Nephron (organoid): ENCODE data around the gene RBPMS2.

ENCODE experiments used
- H3K27ac Mint-ChIP-seq, 3 experiments: 2 replicates each; pipeline ENCODE4 v1.8.0; 2020; ENCODE audit warnings: mixed read lengths in 3 of 3, mild to moderate bottlenecking in 2 of 3, moderate library complexity in 1 of 3
- H3K27me3 Mint-ChIP-seq: 2 replicates; pipeline ENCODE4 v1.8.0; 2021; ENCODE audit warnings: low read depth, mild to moderate bottlenecking, moderate library complexity, mixed read lengths
- H3K36me3 Mint-ChIP-seq: 2 replicates; pipeline ENCODE4 v1.8.0; 2020; ENCODE audit warnings: low read depth, mixed read lengths
- H3K4me1 Mint-ChIP-seq: 2 replicates; pipeline ENCODE4 v1.8.0; 2020; ENCODE audit warnings: mixed read lengths
- H3K4me3 Mint-ChIP-seq, 3 experiments: 2 replicates each; pipeline ENCODE4 v1.8.0; 2020; ENCODE audit warnings: mild to moderate bottlenecking in 3 of 3, mixed read lengths in 3 of 3, moderate library complexity in 2 of 3
- H3K9me3 Mint-ChIP-seq: 2 replicates; pipeline ENCODE4 v1.8.0; 2020; ENCODE audit warnings: mixed read lengths
- TF ChIP-seq, protein P1 (sequence below), 3 experiments: fragments of 200-600 bp; sonication (generic); IDR thresholded peaks; one replicate each; pipeline ENCODE4 v1.5.0; 2021; ENCODE audit warnings: antibody characterized with exemption in 3 of 3; ENCODE audit not compliant: unreplicated experiment in 3 of 3

RBPMS2 gene

GRCh38 chr15:64732156-64732860, 43.1 kb downstream of the RBPMS2 start:
- Mint-ChIP-seq H3K36me3 (no peaks in the 10 kb centered on the region), H3K4me1 (peaks cover 9% of the 10 kb centered on the region), H3K27ac (peak overlapping the region in 1 of 3 experiments; percentile 10), H3K27me3 (no peaks in the 10 kb centered on the region), H3K4me3 (no peak overlapping the region), H3K9me3 (no peaks in the 10 kb centered on the region)
- TF ChIP-seq, protein P1, sequence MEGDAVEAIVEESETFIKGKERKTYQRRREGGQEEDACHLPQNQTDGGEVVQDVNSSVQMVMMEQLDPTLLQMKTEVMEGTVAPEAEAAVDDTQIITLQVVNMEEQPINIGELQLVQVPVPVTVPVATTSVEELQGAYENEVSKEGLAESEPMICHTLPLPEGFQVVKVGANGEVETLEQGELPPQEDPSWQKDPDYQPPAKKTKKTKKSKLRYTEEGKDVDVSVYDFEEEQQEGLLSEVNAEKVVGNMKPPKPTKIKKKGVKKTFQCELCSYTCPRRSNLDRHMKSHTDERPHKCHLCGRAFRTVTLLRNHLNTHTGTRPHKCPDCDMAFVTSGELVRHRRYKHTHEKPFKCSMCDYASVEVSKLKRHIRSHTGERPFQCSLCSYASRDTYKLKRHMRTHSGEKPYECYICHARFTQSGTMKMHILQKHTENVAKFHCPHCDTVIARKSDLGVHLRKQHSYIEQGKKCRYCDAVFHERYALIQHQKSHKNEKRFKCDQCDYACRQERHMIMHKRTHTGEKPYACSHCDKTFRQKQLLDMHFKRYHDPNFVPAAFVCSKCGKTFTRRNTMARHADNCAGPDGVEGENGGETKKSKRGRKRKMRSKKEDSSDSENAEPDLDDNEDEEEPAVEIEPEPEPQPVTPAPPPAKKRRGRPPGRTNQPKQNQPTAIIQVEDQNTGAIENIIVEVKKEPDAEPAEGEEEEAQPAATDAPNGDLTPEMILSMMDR (IDR thresholded peaks at IDR 0.05; ENCODE audit: unreplicated experiment in 3 of 3) = no peak

- H3K9me3 Mint-ChIP-seq = no peaks in the 10 kb centered on the region
- TF ChIP-seq, protein P1 (IDR thresholded peaks at IDR 0.05; ENCODE audit: unreplicated experiment in 3 of 3) = no peak
- H3K27ac Mint-ChIP-seq = peak overlapping the region in 1 of 3 experiments; percentile 69
- H3K27me3 Mint-ChIP-seq = no peaks in the 10 kb centered on the region
- H3K4me1 Mint-ChIP-seq = peaks cover 9% of the 10 kb centered on the region
- H3K4me3 Mint-ChIP-seq = no peak overlapping the region
- H3K36me3 Mint-ChIP-seq = no peaks in the 10 kb centered on the region
Measured at GRCh38 chr15:64731805-64732151, 43.6 kb downstream of the RBPMS2 start.

- Mint-ChIP-seq H3K27ac (peak overlapping the region in 2 of 3 experiments; percentile 21 to 69), H3K27me3 (no peaks in the 10 kb centered on the region), H3K4me1 (peaks cover 9% of the 10 kb centered on the region), H3K9me3 (no peaks in the 10 kb centered on the region), H3K4me3 (no peak overlapping the region), H3K36me3 (no peaks in the 10 kb centered on the region)
- TF ChIP-seq, protein P1 (IDR thresholded peaks at IDR 0.05; ENCODE audit: unreplicated experiment in 3 of 3) = peak; percentile 84 to 91 (median 91)
Measured at GRCh38 chr15:64731012-64731804, 44.2 kb downstream of the RBPMS2 start.

- Mint-ChIP-seq H3K9me3 (no peaks in the 10 kb centered on the region), H3K27ac (no peak overlapping the region), H3K27me3 (no peaks in the 10 kb centered on the region), H3K36me3 (no peaks in the 10 kb centered on the region), H3K4me1 (peaks cover 4% of the 10 kb centered on the region), H3K4me3 (no peak overlapping the region)
- TF ChIP-seq, protein P1 (IDR thresholded peaks at IDR 0.05; ENCODE audit: unreplicated experiment in 3 of 3) = no peak
Measured at GRCh38 chr15:64730151-64730550, 45.2 kb downstream of the RBPMS2 start.

GRCh38 chr15:64720188-64720587, 55.2 kb downstream of the RBPMS2 start:
- Mint-ChIP-seq H3K9me3 (no peaks in the 10 kb centered on the region), H3K27me3 (no peaks in the 10 kb centered on the region)

More at GRCh38 chr15:64720188-64720587, 55.2 kb downstream of the RBPMS2 start:
- TF ChIP-seq, protein P1 (IDR thresholded peaks at IDR 0.05; ENCODE audit: unreplicated experiment in 3 of 3) = no peak
- Mint-ChIP-seq H3K4me1 (peaks cover 16% of the 10 kb centered on the region), H3K4me3 (no peak overlapping the region), H3K36me3 (peaks cover 7% of the 10 kb centered on the region), H3K27ac (peak overlapping the region in 2 of 3 experiments; percentile 10 to 44)
